ENCODE measurements around the gene AUTS2. TPM values are rescaled to one million over a fixed set of nuclear protein-coding genes. Genes with fewer than 3 reads are reported as not detected.

AUTS2 gene
- total and polyA plus RNA-seq, 10 of the 15 experiments (the other 5 are each of a cell fraction or from before 2014, with no cell fraction given), result 6.4 to 55.6 (median 21.6) TPM

GRCh38 chr7:69619054-69619453 lies 20.8 kb downstream of the AUTS2 start:
- ChIA-PET RAD21 (ENCODE audit: unreplicated experiment) (interaction anchor here (1.0 to 3.7 kb wide), 6 partner anchors 10 to 120 kb away, joined by 3 to 22 read pairs (median 6); no protein-coding TSS in a partner anchor), SMC1A (ENCODE audit: uncharacterized antibody, unreplicated experiment) (interaction anchor here (0.5 to 4.5 kb wide), 14 partner anchors 10 to 120 kb away, joined by 3 to 32 read pairs (median 4); no protein-coding TSS in a partner anchor), CTCF (interaction anchor here (0.9 to 2.4 kb wide), 3 partner anchors 13 to 34 kb away, joined by 3 to 17 read pairs (median 3); no protein-coding TSS in a partner anchor), POLR2A (interaction anchor here (1.1 to 2.0 kb wide), 4 partner anchors 9 to 24 kb away, joined by 3 to 5 read pairs (median 4); no protein-coding TSS in a partner anchor)
- Histone ChIP-seq H3K9me3 (replicated peaks; ENCODE audit: control insufficient read depth, insufficient read depth, low read length) (no peaks in the 10 kb centered on the region), H3K79me2 (ENCODE audit: control insufficient read depth, insufficient read depth, low read length) (peaks cover 2% of the 10 kb centered on the region), H3K4me1 (ENCODE audit: control insufficient read depth, insufficient read depth, low read length) (peaks cover 7% of the 10 kb centered on the region; the same call in 1 of the 2 replicates), H3K9ac (ENCODE audit: control insufficient read depth, insufficient read depth, low read length) (no peak overlapping the region), H3K4me2 (ENCODE audit: control insufficient read depth, insufficient read depth) (no peak overlapping the region), H2AFZ (ENCODE audit: control insufficient read depth, low read depth, low read length) (no peak overlapping the region), H3K36me3 (ENCODE audit: control insufficient read depth in 2 of 2, insufficient read depth in 2 of 2, low read length in 1 of 2) (no peaks in the 10 kb centered on the region), H3K4me3 (no peak overlapping the region), H3K27me3 (replicated peaks in 1 of 2; ENCODE audit: control insufficient read depth in 2 of 2, insufficient read depth in 2 of 2, low read length in 1 of 2) (no peaks in the 10 kb centered on the region), H4K20me1 (ENCODE audit: control insufficient read depth, insufficient read depth) (no peaks in the 10 kb centered on the region), H3K27ac (ENCODE audit: control insufficient read depth, insufficient read depth) (no peak overlapping the region)
- no peak for DNase-seq (ENCODE audit: low read depth, low spot score)
- FAIRE-seq, result no peak
- BruUV-seq (replicated peaks), result no TSS peak
- WGBS (ENCODE audit: insufficient coverage, insufficient replicate concordance, low lambda C conversion rate, missing lambda C conversion rate), result 50% methylated on average over 1 of the region's 1 CpG
- ATAC-seq, result peak; percentile 25
- in situ Hi-C loops (cut with MboI) (no loop called here), intact Hi-C loops (cut with micrococcal nuclease; ENCODE audit: unreplicated experiment) (no loop called here)
- TF ChIP-seq CUX1 (IDR thresholded peaks at IDR 0.05; ENCODE audit: insufficient replicate concordance, low read depth, low read length), result no peak
- no peak for TF ChIP-seq NFIC (IDR thresholded peaks at IDR 0.05; ENCODE audit: low read depth, low read length)
- TF ChIP-seq, protein P1, sequence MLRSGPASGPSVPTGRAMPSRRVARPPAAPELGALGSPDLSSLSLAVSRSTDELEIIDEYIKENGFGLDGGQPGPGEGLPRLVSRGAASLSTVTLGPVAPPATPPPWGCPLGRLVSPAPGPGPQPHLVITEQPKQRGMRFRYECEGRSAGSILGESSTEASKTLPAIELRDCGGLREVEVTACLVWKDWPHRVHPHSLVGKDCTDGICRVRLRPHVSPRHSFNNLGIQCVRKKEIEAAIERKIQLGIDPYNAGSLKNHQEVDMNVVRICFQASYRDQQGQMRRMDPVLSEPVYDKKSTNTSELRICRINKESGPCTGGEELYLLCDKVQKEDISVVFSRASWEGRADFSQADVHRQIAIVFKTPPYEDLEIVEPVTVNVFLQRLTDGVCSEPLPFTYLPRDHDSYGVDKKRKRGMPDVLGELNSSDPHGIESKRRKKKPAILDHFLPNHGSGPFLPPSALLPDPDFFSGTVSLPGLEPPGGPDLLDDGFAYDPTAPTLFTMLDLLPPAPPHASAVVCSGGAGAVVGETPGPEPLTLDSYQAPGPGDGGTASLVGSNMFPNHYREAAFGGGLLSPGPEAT (IDR thresholded peaks at IDR 0.05; ENCODE audit: low read depth), result no peak
- no peak for TF ChIP-seq HCFC1 (IDR thresholded peaks at IDR 0.05; ENCODE audit: low read length)
- TF ChIP-seq ZNF622 (IDR thresholded peaks at IDR 0.05), result no peak
- TF ChIP-seq JUNB (IDR thresholded peaks at IDR 0.05), result no peak
- no peak for TF ChIP-seq GABPA (IDR thresholded peaks at IDR 0.05; ENCODE audit: low read depth)
- no peak for TF ChIP-seq YY1 (IDR thresholded peaks at IDR 0.05; ENCODE audit: low read depth, low read length)
- no peak for TF ChIP-seq ETV6 (conservative IDR thresholded peaks at IDR 0.05 in 1 of 2, IDR thresholded peaks at IDR 0.05 in 1 of 2; ENCODE audit: borderline replicate concordance in 1 of 2, low read depth in 1 of 2)
- TF ChIP-seq PML (IDR thresholded peaks at IDR 0.05; ENCODE audit: low read length), result no peak
- TF ChIP-seq CREB1 (IDR thresholded peaks at IDR 0.05; ENCODE audit: low read depth), result no peak
- TF ChIP-seq CREM (IDR thresholded peaks at IDR 0.05; ENCODE audit: low read depth), result no peak
- no peak for TF ChIP-seq MEF2B (IDR thresholded peaks at IDR 0.05; ENCODE audit: partially characterized antibody, poor library complexity, severe bottlenecking)
- TF ChIP-seq, protein P2, sequence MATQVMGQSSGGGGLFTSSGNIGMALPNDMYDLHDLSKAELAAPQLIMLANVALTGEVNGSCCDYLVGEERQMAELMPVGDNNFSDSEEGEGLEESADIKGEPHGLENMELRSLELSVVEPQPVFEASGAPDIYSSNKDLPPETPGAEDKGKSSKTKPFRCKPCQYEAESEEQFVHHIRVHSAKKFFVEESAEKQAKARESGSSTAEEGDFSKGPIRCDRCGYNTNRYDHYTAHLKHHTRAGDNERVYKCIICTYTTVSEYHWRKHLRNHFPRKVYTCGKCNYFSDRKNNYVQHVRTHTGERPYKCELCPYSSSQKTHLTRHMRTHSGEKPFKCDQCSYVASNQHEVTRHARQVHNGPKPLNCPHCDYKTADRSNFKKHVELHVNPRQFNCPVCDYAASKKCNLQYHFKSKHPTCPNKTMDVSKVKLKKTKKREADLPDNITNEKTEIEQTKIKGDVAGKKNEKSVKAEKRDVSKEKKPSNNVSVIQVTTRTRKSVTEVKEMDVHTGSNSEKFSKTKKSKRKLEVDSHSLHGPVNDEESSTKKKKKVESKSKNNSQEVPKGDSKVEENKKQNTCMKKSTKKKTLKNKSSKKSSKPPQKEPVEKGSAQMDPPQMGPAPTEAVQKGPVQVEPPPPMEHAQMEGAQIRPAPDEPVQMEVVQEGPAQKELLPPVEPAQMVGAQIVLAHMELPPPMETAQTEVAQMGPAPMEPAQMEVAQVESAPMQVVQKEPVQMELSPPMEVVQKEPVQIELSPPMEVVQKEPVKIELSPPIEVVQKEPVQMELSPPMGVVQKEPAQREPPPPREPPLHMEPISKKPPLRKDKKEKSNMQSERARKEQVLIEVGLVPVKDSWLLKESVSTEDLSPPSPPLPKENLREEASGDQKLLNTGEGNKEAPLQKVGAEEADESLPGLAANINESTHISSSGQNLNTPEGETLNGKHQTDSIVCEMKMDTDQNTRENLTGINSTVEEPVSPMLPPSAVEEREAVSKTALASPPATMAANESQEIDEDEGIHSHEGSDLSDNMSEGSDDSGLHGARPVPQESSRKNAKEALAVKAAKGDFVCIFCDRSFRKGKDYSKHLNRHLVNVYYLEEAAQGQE (IDR thresholded peaks at IDR 0.05; ENCODE audit: low read depth, low read length), result no peak

Measured in GM12878 (cell line).